SK-N-SH (cell line): ENCODE data around the gene MYO18A. TPM values are rescaled to one million over a fixed set of nuclear protein-coding genes. Genes with fewer than 3 reads are reported as not detected.

ENCODE experiments used
- CTCF ChIA-PET: fragments of 300-600, 350-600 bp; formaldehyde crosslinking; extraction: SDS; loops from one replicate; lab custom pipeline; 2021; lab: Yijun Ruan, JAX
- POLR2A ChIA-PET: fragments of 350-600 bp; sonication (Branson Sonifier 250); formaldehyde crosslinking; extraction: SDS; loops from one replicate; lab custom pipeline; 2020; ENCODE audit warnings: antibody characterized with exemption, inconsistent platforms; lab: Yijun Ruan, JAX
- DNase-seq: peaks from one replicate; pipeline ENCODE4 v3.0.0; 2012
- H2AFZ ChIP-seq: fragments of 200-600 bp; sonication (generic); 2 replicates; pipeline ENCODE4 v1.8.1; 2016; ENCODE audit warnings: antibody characterized with exemption, mild to moderate bottlenecking, low read depth
- H3F3A ChIP-seq: fragments of 200-600 bp; sonication (generic); replicated peaks from 2 replicates; pipeline ENCODE3; 2016; ENCODE audit warnings: antibody characterized with exemption, mild to moderate bottlenecking; ENCODE audit not compliant: insufficient read depth
- H3K27ac ChIP-seq, 2 experiments: fragments of 200-500 bp in 1 of 2; fragments of 200-600 bp in 1 of 2; sonication (Bioruptor generic) in 1 of 2; sonication (generic), shearing (Covaris generic) in 1 of 2; 2 replicates each; pipeline versions ENCODE4 v1.5.1 to v1.6.1; 2014 to 2016; ENCODE audit warnings: low read depth in 2 of 2, inconsistent platforms in 1 of 2, low read length in 1 of 2, mild to moderate bottlenecking in 1 of 2, mixed read lengths in 1 of 2
- H3K27me3 ChIP-seq: fragments of 200-600 bp; sonication (generic), shearing (Covaris generic); 2 replicates; pipeline ENCODE4 v1.6.1; 2016; ENCODE audit warnings: mixed run types; ENCODE audit not compliant: insufficient read depth
- H3K36me3 ChIP-seq, 2 experiments: fragments of 200-500 bp in 1 of 2; fragments of 200-600 bp in 1 of 2; sonication (Bioruptor generic) in 1 of 2; sonication (generic) in 1 of 2; replicated peaks in 1 of 2; 2 replicates each; pipeline versions ENCODE3 to v1.5.1; 2014 to 2016; ENCODE audit warnings: low read length in 1 of 2, mild to moderate bottlenecking in 1 of 2; ENCODE audit not compliant: insufficient read depth in 2 of 2, control insufficient read depth in 1 of 2
- H3K4me1 ChIP-seq, 2 experiments: fragments of 200-500 bp in 1 of 2; fragments of 200-600 bp in 1 of 2; sonication (Bioruptor generic) in 1 of 2; sonication (generic), shearing (Covaris generic) in 1 of 2; 2 replicates each; pipeline versions ENCODE4 v1.5.1 to v1.6.1; 2014 to 2016; ENCODE audit warnings: low read depth in 1 of 2, low read length in 1 of 2, mixed run types in 1 of 2; ENCODE audit not compliant: insufficient read depth in 2 of 2, control insufficient read depth in 1 of 2
- H3K4me2 ChIP-seq: fragments of 200-600 bp; sonication (generic), shearing (Covaris generic); 2 replicates; pipeline ENCODE4 v1.6.1; 2017; ENCODE audit warnings: mixed run types
- H3K4me3 ChIP-seq, 2 experiments: fragments of 200-500 bp in 1 of 2; fragments of 200-600 bp in 1 of 2; sonication (Bioruptor generic) in 1 of 2; sonication (generic), shearing (Covaris generic) in 1 of 2; 2 replicates each; pipeline versions ENCODE4 v1.5.1 to v1.8.1; 2014 to 2016; ENCODE audit warnings: low read depth in 2 of 2, inconsistent platforms in 1 of 2, low read length in 1 of 2, mild to moderate bottlenecking in 1 of 2, mixed read lengths in 1 of 2, moderate library complexity in 1 of 2
- H3K79me2 ChIP-seq: fragments of 200-600 bp; sonication (generic); 2 replicates; pipeline ENCODE4 v1.8.1; 2017; ENCODE audit warnings: mild to moderate bottlenecking; ENCODE audit not compliant: insufficient read depth
- H3K9ac ChIP-seq: fragments of 200-600 bp; sonication (generic); 2 replicates; pipeline ENCODE4 v1.6.1; 2017; ENCODE audit warnings: mixed run types
- H3K9me2 ChIP-seq: fragments of 200-600 bp; sonication (generic); 2 replicates; pipeline ENCODE4 v1.6.1; 2017; ENCODE audit warnings: mixed run types
- H3K9me3 ChIP-seq: fragments of 200-600 bp; sonication (generic); 2 replicates; pipeline ENCODE4 v1.6.1; 2017; ENCODE audit warnings: mixed run types, mild to moderate bottlenecking, moderate library complexity
- H4K20me1 ChIP-seq: fragments of 200-600 bp; sonication (generic); 2 replicates; pipeline ENCODE4 v1.6.1; 2017; ENCODE audit warnings: mild to moderate bottlenecking, mixed run types; ENCODE audit not compliant: insufficient read depth
- EZH2phosphoT487 ChIP-seq: fragments of 200-600 bp; sonication (generic); IDR thresholded peaks from 2 replicates; pipeline ENCODE4 v1.6.1; 2017; ENCODE audit warnings: low read depth, mixed run types, mild to moderate bottlenecking, antibody characterized with exemption, moderate library complexity, borderline replicate concordance
- FOSL2 ChIP-seq: IDR thresholded peaks from 2 replicates; pipeline ENCODE4 v1.4.0; 2012; ENCODE audit warnings: low read depth, mild to moderate bottlenecking, moderate library complexity, borderline replicate concordance
- FOXJ3 ChIP-seq: sonication (generic); formaldehyde crosslinking; IDR thresholded peaks from 2 replicates; pipeline ENCODE4 v1.5.1; 2020; ENCODE audit warnings: mild to moderate bottlenecking, missing genetic modification reagents
- GABPA ChIP-seq: IDR thresholded peaks from 2 replicates; pipeline ENCODE4 v1.4.0; 2012; ENCODE audit warnings: low read depth, mild to moderate bottlenecking
- GATA2 ChIP-seq: sonication (generic); formaldehyde crosslinking; IDR thresholded peaks from 2 replicates; pipeline ENCODE4 v1.5.0; 2020; ENCODE audit warnings: mild to moderate bottlenecking, missing genetic modification reagents
- MEF2A ChIP-seq: IDR thresholded peaks from 2 replicates; pipeline ENCODE4 v1.4.0; 2012; ENCODE audit warnings: low read depth, borderline replicate concordance
- MXI1 ChIP-seq: IDR thresholded peaks from 2 replicates; pipeline ENCODE4 v1.6.1; 2012; ENCODE audit warnings: mild to moderate bottlenecking, low read depth, low read length, improper control_type of control experiment
- NRF1 ChIP-seq: IDR thresholded peaks from 2 replicates; pipeline ENCODE4 v1.6.1; 2012; ENCODE audit warnings: low read depth, mild to moderate bottlenecking, low read length
- RAD21 ChIP-seq: IDR thresholded peaks from 2 replicates; pipeline ENCODE4 v1.6.1; 2012; ENCODE audit warnings: mild to moderate bottlenecking, low read length
- RFX5 ChIP-seq: IDR thresholded peaks from 2 replicates; pipeline ENCODE4 v1.6.1; 2012; ENCODE audit warnings: mild to moderate bottlenecking, improper control_type of control experiment, low read length
- RXRA ChIP-seq: IDR thresholded peaks from 2 replicates; pipeline ENCODE4 v1.4.0; 2012; ENCODE audit warnings: low read depth, mild to moderate bottlenecking, borderline replicate concordance
- SIN3A ChIP-seq: IDR thresholded peaks from 2 replicates; pipeline ENCODE4 v1.6.1; 2012; ENCODE audit warnings: low read depth, mild to moderate bottlenecking, low read length, moderate library complexity, borderline replicate concordance
- TAF1 ChIP-seq: IDR thresholded peaks from 2 replicates; pipeline ENCODE4 v1.6.1; 2012; ENCODE audit warnings: low read depth, mild to moderate bottlenecking, low read length, moderate library complexity, borderline replicate concordance
- TCF12 ChIP-seq: IDR thresholded peaks from 2 replicates; pipeline ENCODE4 v1.4.0; 2012
- TEAD4 ChIP-seq: IDR thresholded peaks from 2 replicates; pipeline ENCODE4 v1.4.0; 2012; ENCODE audit warnings: mild to moderate bottlenecking, borderline replicate concordance; ENCODE audit not compliant: insufficient read depth
- YY1 ChIP-seq: IDR thresholded peaks from 2 replicates; pipeline ENCODE4 v1.4.0; 2012; ENCODE audit warnings: low read depth, mild to moderate bottlenecking
- WGBS: methylation state at CpG from one replicate; pipeline ENCODE4 v1.1.6; 2017; ENCODE audit warnings: low lambda C conversion rate; 5-methylcytosine and 5-hydroxymethylcytosine counted together
- polyA plus RNA-seq, 3 experiments: library from polyadenylated mRNA; depleted of rRNA; stranded (reverse); fragments of >200 nt; gene quantifications; 2 replicates each; pipeline ENCODE4 v1.2.3, GENCODE V29; 2012
- TF ChIP-seq, protein P1 (sequence below): IDR thresholded peaks from 2 replicates; pipeline ENCODE4 v1.4.0; 2012; ENCODE audit warnings: low read depth, borderline replicate concordance
- TF ChIP-seq, protein P2 (sequence below): IDR thresholded peaks from 2 replicates; pipeline ENCODE4 v1.4.0; 2012; ENCODE audit warnings: low read depth
- TF ChIP-seq, protein P3 (sequence below): fragments of 150-350 bp; IDR thresholded peaks from 2 replicates; pipeline ENCODE4 v1.6.1; 2017; ENCODE audit warnings: antibody characterized with exemption, low read length, low read depth, borderline replicate concordance
- TF ChIP-seq, protein P4 (sequence below): IDR thresholded peaks from 2 replicates; pipeline ENCODE4; 2012
- TF ChIP-seq, protein P5 (sequence below): fragments of 150-350 bp; IDR thresholded peaks from 2 replicates; pipeline ENCODE4 v1.6.1; 2016; ENCODE audit warnings: mild to moderate bottlenecking, low read depth, low read length

MYO18A gene
- polyA plus RNA-seq, 1 of the 3 experiments (the other 2 are of a cell fraction): 6.6 TPM

DNA sequence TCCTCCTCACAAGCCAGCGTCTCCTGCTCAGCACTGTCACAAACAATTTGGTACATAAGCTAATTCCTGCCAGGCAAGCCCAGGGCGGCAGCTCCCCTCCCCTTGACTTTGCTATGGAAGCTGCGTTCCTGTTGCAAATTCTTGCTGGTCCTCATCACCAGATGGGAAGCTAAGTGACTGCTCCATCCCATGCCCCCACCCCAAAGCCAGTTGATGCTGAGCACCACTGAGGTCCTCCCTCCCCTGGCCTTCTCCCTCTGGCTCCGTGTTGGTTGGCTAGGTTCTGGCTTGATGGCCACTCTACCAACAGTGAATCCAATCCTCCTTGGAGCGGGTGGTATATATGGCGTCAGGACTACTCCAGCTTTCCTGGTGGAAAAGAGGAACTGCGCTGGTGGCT lies 102.9 kb downstream of the MYO18A start:
- H3K4me1 ChIP-seq: peaks cover 0 to 12% of the 10 kb centered on the region in 2 experiments; a peak in 1 of 4 replicates
- CTCF ChIA-PET: interaction anchor here (0.6 to 2.0 kb wide), 5 partner anchors 13 to 124 kb away, joined by 3 to 5 read pairs (median 3); no protein-coding TSS in a partner anchor
- H3K9me3 ChIP-seq: no peaks in the 10 kb centered on the region
- H3K4me2 ChIP-seq: no peak overlapping the region
- peaks cover 0 to 9% of the 10 kb centered on the region in 2 experiments for H3K36me3 ChIP-seq
- no peaks in the 10 kb centered on the region for H3K27me3 ChIP-seq
- H2AFZ ChIP-seq: no peak overlapping the region
- no peaks in the 10 kb centered on the region for H4K20me1 ChIP-seq
- H3K79me2 ChIP-seq: no peaks in the 10 kb centered on the region
- POLR2A ChIA-PET: interaction anchor here (1.1 kb wide), 1 partner anchor 29 kb away, joined by 3 read pairs; no protein-coding TSS in a partner anchor
- 90% methylated on average over 7 of the region's 7 CpGs for WGBS
- H3K9ac ChIP-seq: no peak overlapping the region
- DNase-seq: no peak
- TF ChIP-seq, protein P1, sequence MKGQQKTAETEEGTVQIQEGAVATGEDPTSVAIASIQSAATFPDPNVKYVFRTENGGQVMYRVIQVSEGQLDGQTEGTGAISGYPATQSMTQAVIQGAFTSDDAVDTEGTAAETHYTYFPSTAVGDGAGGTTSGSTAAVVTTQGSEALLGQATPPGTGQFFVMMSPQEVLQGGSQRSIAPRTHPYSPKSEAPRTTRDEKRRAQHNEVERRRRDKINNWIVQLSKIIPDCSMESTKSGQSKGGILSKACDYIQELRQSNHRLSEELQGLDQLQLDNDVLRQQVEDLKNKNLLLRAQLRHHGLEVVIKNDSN: no peak
- TF ChIP-seq NRF1 (no peak), RFX5 (no peak), MXI1 (no peak), RXRA (no peak), MEF2A (no peak), TEAD4 (no peak), GABPA (no peak), FOSL2 (no peak)
- TF ChIP-seq, protein P2, sequence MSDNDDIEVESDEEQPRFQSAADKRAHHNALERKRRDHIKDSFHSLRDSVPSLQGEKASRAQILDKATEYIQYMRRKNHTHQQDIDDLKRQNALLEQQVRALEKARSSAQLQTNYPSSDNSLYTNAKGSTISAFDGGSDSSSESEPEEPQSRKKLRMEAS: no peak
- TF ChIP-seq, protein P3, sequence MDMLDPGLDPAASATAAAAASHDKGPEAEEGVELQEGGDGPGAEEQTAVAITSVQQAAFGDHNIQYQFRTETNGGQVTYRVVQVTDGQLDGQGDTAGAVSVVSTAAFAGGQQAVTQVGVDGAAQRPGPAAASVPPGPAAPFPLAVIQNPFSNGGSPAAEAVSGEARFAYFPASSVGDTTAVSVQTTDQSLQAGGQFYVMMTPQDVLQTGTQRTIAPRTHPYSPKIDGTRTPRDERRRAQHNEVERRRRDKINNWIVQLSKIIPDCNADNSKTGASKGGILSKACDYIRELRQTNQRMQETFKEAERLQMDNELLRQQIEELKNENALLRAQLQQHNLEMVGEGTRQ: no peak
- TF ChIP-seq, protein P4, sequence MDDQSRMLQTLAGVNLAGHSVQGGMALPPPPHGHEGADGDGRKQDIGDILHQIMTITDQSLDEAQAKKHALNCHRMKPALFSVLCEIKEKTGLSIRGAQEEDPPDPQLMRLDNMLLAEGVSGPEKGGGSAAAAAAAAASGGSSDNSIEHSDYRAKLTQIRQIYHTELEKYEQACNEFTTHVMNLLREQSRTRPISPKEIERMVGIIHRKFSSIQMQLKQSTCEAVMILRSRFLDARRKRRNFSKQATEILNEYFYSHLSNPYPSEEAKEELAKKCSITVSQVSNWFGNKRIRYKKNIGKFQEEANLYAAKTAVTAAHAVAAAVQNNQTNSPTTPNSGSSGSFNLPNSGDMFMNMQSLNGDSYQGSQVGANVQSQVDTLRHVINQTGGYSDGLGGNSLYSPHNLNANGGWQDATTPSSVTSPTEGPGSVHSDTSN: no peak
- H3K27ac ChIP-seq: no peak overlapping the region
- no peak overlapping the region for H3K4me3 ChIP-seq
- no peaks in the 10 kb centered on the region for H3K9me2 ChIP-seq
- no peaks in the 10 kb centered on the region for H3F3A ChIP-seq

DNA sequence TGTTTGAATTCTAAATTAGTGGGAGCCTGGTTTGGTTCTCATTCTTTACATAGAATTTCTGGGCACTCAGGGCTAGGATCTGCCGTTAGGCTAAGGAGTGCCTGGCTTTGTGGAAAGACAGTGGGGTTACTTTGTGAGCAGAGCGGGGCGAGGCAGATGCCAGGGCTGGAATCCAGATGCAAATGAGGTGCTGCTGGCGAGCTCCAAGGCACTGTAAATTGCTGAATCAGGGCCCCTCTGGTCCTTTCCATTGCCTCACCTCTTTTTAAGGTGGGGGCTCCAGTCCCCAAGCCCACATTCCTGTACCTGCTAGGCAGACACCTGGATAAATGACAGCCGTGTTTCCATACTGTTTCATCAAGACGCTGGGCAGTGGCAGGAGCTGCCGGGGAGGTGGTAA lies 103.5 kb downstream of the MYO18A start:
- H3F3A ChIP-seq: no peaks in the 10 kb centered on the region
- TF ChIP-seq YY1 (no peak), EZH2phosphoT487 (no peak), RXRA (no peak), TCF12 (no peak), NRF1 (no peak), MXI1 (no peak), FOSL2 (no peak), GABPA (no peak), TAF1 (no peak), RFX5 (no peak), FOXJ3 (CRISPR knock-in tag) (no peak), GATA2 (CRISPR knock-in tag) (no peak), SIN3A (no peak), MEF2A (no peak), RAD21 (no peak)
- TF ChIP-seq, protein P5, sequence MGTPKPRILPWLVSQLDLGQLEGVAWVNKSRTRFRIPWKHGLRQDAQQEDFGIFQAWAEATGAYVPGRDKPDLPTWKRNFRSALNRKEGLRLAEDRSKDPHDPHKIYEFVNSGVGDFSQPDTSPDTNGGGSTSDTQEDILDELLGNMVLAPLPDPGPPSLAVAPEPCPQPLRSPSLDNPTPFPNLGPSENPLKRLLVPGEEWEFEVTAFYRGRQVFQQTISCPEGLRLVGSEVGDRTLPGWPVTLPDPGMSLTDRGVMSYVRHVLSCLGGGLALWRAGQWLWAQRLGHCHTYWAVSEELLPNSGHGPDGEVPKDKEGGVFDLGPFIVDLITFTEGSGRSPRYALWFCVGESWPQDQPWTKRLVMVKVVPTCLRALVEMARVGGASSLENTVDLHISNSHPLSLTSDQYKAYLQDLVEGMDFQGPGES: no peak
- TF ChIP-seq, protein P2: no peak
- TF ChIP-seq, protein P3: no peak
- no peak overlapping the region for H3K27ac ChIP-seq
- no peaks in the 10 kb centered on the region for H3K9me3 ChIP-seq
- H3K79me2 ChIP-seq: no peaks in the 10 kb centered on the region
- H3K9me2 ChIP-seq: no peaks in the 10 kb centered on the region
- peaks cover 0 to 6% of the 10 kb centered on the region in 2 experiments for H3K36me3 ChIP-seq
- H2AFZ ChIP-seq: no peak overlapping the region
- no peak overlapping the region for H3K4me3 ChIP-seq
- WGBS: 87% methylated on average over 4 of the region's 7 CpGs
- no peak overlapping the region for H3K9ac ChIP-seq
- no peaks in the 10 kb centered on the region for H4K20me1 ChIP-seq
- CTCF ChIA-PET: interaction anchor here (0.6 to 2.0 kb wide), 4 partner anchors 14 to 111 kb away, joined by 3 to 5 read pairs (median 4); no protein-coding TSS in a partner anchor
- no peak for DNase-seq
- no peak overlapping the region for H3K4me2 ChIP-seq
- POLR2A ChIA-PET: interaction anchor here (1.1 kb wide), 1 partner anchor 29 kb away, joined by 3 read pairs; no protein-coding TSS in a partner anchor
- H3K27me3 ChIP-seq: no peaks in the 10 kb centered on the region
- peaks cover 0 to 12% of the 10 kb centered on the region in 2 experiments; a peak in 1 of 4 replicates for H3K4me1 ChIP-seq
